Keratinocyte (primary cell): ENCODE data around the gene GPALPP1.

ENCODE experiments used
- EZH2 ChIP-seq: IDR thresholded peaks from one replicate; pipeline ENCODE4 v1.6.1; 2012; ENCODE audit warnings: inconsistent platforms, mild to moderate bottlenecking, low read length, moderate library complexity
- TF ChIP-seq, protein P1 (sequence below), 3 experiments: IDR thresholded peaks in 1 of 3; conservative IDR thresholded peaks in 1 of 3; optimal IDR thresholded peaks in 1 of 3; 2 replicates in 2 of 3; 3 replicates in 1 of 3; pipeline versions ENCODE3 to v1.5.1; 2011; ENCODE audit warnings: low read length in 3 of 3, mild to moderate bottlenecking in 3 of 3, moderate library complexity in 2 of 3, control low read depth in 1 of 3, inconsistent platforms in 1 of 3; ENCODE audit not compliant: insufficient read depth in 2 of 3; ENCODE audit errors: extremely low read depth in 1 of 3

DNA sequence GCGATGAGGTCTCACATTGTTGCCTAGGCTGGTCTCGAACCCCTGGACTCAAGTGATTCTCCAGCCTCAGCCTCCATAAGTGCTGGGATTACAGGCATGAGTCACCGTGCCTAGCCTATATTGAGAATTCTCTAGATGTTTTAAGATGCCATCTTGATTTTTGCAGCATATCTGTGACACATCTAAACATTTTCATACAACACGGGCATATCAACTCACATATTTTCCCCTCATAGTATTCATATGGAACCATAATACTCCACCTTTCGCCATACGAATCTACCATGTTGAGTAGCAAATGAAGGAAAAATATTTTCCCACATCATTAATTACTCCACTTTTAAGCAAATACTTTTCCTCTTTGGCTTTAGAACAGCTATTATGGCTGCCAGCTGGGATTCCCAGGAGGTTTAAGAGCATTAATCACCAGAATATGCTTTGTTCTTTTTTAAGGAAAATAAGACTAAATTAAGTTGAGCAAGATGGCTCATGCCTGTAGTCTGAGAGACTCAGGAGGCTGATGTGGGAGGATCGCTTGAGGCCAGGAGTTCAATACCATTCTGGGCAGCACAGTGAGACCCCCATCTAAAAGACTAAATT is 74.0 kb downstream of the GPALPP1 start:
- TF ChIP-seq, protein P1, sequence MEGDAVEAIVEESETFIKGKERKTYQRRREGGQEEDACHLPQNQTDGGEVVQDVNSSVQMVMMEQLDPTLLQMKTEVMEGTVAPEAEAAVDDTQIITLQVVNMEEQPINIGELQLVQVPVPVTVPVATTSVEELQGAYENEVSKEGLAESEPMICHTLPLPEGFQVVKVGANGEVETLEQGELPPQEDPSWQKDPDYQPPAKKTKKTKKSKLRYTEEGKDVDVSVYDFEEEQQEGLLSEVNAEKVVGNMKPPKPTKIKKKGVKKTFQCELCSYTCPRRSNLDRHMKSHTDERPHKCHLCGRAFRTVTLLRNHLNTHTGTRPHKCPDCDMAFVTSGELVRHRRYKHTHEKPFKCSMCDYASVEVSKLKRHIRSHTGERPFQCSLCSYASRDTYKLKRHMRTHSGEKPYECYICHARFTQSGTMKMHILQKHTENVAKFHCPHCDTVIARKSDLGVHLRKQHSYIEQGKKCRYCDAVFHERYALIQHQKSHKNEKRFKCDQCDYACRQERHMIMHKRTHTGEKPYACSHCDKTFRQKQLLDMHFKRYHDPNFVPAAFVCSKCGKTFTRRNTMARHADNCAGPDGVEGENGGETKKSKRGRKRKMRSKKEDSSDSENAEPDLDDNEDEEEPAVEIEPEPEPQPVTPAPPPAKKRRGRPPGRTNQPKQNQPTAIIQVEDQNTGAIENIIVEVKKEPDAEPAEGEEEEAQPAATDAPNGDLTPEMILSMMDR (optimal IDR thresholded peaks at IDR 0.05 in 1 of 3, IDR thresholded peaks at IDR 0.05 in 1 of 3, conservative IDR thresholded peaks at IDR 0.05 in 1 of 3; ENCODE audit: extremely low read depth in 1 of 3, insufficient read depth in 2 of 3, low read length in 3 of 3), result no peak
- no peak for TF ChIP-seq EZH2
